Measurements from ENCODE around the gene TYW3.

The TYW3 gene

DNA sequence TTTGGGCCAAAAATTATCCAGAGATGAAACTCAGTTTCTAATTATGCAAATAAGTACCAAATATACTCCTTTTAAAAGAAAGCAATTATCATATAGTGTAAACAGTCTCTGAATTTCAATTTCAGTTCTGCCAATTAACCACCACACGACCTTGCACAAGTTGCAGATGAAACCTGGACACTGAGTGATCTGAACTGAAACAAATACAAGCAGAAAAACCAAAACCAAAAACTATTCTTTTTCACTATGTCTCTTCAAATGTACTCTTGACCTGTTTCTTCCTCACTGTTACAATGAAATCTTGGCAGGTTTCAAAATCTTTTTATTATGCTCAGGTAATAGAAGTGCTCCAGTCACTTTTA is 79.2 kb downstream of the TYW3 start:
- no peak overlapping the region for H3K4me3 ChIP-seq (ENCODE audit: low read depth, low read length, poor library complexity, severe bottlenecking)
- H3K36me3 ChIP-seq (ENCODE audit: insufficient read depth, low read length): no peaks in the 10 kb centered on the region
- H3K79me2 ChIP-seq (ENCODE audit: insufficient read depth, low read length): no peaks in the 10 kb centered on the region
- no peak overlapping the region for H3K4me2 ChIP-seq (ENCODE audit: low read length)
- H3F3A ChIP-seq (ENCODE audit: insufficient read depth, low read length): no peaks in the 10 kb centered on the region
- H4K20me1 ChIP-seq (ENCODE audit: insufficient read depth, low read length): no peaks in the 10 kb centered on the region
- H3K9ac ChIP-seq (ENCODE audit: low read length): no peak overlapping the region
- H3K27ac ChIP-seq (ENCODE audit: low read depth, low read length, poor library complexity, severe bottlenecking): no peak overlapping the region
- TF ChIP-seq EZH2 (IDR thresholded peaks at IDR 0.05; ENCODE audit: borderline replicate concordance, low read length): no peak
- TF ChIP-seq, protein P1, sequence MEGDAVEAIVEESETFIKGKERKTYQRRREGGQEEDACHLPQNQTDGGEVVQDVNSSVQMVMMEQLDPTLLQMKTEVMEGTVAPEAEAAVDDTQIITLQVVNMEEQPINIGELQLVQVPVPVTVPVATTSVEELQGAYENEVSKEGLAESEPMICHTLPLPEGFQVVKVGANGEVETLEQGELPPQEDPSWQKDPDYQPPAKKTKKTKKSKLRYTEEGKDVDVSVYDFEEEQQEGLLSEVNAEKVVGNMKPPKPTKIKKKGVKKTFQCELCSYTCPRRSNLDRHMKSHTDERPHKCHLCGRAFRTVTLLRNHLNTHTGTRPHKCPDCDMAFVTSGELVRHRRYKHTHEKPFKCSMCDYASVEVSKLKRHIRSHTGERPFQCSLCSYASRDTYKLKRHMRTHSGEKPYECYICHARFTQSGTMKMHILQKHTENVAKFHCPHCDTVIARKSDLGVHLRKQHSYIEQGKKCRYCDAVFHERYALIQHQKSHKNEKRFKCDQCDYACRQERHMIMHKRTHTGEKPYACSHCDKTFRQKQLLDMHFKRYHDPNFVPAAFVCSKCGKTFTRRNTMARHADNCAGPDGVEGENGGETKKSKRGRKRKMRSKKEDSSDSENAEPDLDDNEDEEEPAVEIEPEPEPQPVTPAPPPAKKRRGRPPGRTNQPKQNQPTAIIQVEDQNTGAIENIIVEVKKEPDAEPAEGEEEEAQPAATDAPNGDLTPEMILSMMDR (IDR thresholded peaks at IDR 0.05; ENCODE audit: low read length): no peak
- no peak overlapping the region for H2AFZ ChIP-seq (ENCODE audit: low read length)
- no peaks in the 10 kb centered on the region for H3K9me3 ChIP-seq (ENCODE audit: low read length)
- H3K4me1 ChIP-seq (ENCODE audit: insufficient read depth, low read length, severe bottlenecking): no peaks in the 10 kb centered on the region
- no peaks in the 10 kb centered on the region for H3K27me3 ChIP-seq (ENCODE audit: insufficient read depth, low read length)
- no peaks in the 10 kb centered on the region for H3K9me2 ChIP-seq (ENCODE audit: low read depth, low read length)

All from OCI-LY1 (cell line).